Stimulated activated CD4-positive, alpha-beta T cell treated with anti-CD3 and anti-CD28 coated beads, Interleukin-4, amount 100 ng/mL, for 1 hour (primary cell): Measurements from ENCODE around the gene PNLDC1.
"Not testable (repeated sequence)": the region's sequence is repeated elsewhere in the genome, so short reads cannot be mapped to it uniquely, and the experiment has no call there.

Experiments used
- DNase-seq: peaks from one replicate; pipeline ENCODE4 v3.0.0-alpha.2; 2020

PNLDC1 gene

GRCh38 chr6:159858259-159858658, 58.2 kb downstream of the PNLDC1 start:
- no peak for DNase-seq

- DNase-seq: no peak
Observed at GRCh38 chr6:159860482-159860881, 60.4 kb downstream of the PNLDC1 start.

DNA sequence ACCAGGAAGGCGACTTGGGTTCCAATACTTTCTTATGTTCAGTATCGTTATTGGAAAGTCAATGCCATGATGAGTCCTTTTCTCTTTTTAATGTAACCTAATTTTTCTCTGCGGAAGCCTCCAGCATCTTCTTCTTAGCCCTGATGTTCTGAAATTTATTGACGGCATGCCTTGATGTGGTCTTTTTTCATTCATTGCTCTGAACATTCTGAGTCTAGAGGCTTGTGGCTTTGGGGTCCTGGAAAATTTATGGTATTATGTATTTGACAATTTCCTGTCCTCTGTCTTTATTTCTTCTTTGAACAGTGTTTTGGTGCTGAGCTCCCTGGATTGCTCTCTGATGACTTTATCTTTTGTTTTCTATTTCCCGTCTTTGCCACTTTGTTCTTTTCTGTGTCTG, 62.0 kb downstream of the PNLDC1 start:
- DNase-seq: no peak

GRCh38 chr6:159863341-159863740, 63.3 kb downstream of the PNLDC1 start:
- not testable (repeated sequence) for DNase-seq

- no peak for DNase-seq
Observed at GRCh38 chr6:159865226-159865920, 65.3 kb downstream of the PNLDC1 start.

DNA sequence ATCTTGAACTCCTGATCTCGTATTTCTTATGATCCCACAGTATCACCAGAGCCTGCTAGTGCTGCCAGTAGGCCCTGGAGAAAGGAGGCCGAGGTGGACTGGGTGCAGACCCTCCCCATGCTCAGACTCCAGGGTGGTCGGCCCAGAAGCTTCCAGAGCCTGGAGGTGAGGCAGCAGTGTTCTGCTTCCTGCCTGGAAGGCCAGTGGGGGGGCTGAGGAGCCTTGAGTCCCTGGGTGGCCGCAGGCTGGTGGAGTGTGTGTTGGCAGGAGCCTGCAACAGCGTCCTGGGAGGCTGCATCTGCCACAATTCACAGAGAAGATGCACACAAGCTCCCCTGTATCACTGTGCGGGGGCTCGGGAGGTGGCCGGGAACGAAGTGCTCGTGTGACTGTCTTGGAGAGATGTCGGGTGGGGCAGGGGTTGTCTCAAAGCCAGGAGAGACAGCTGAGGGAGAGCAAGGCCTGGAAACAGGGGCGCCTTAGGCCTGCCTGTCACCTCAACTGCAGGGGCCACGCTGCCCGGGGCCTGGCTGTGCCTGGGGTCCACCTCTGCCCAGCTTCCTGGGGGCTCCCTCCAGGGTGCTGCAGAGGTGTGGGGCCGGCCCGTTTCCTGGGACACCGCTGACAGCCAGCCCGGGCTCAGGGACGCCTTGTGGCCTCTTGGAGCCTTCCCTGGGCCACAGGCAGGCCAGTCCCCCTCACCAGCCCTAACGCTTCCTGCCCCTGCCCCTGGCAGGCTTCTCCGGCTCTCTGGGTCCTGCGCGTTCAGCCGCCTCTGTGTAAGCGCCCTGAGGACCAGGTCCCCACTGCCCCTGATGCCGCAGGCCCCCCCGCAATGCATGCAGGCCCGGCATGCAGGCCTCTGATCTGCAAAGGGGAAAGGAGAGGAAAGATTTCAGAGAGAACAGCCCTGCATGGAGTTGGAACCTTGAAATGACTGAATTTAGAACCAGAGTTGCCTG, 66.5 kb downstream of the PNLDC1 start:
- DNase-seq: no peak
